ENCODE results near the gene ABCC6.

ABCC6 gene

DNA sequence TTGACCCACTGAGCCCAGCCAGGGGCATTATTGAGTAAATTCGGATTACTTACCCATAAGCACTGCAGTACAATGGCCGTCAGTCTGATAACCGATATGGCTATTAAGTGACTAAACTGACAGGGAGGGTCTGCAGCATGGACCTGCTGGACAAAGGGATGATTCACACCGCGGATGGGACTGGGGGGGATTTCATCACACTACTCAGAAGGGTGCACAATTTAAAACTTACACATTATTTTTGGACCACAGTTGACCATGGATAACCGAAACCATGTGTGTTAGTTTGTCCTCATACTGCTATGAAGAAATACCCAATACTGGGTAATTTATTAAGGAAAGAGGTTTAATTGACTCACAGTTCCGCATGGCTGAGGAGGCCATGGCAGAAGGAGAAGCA is 106.5 kb downstream of the ABCC6 start:
- TF ChIP-seq, protein P1, sequence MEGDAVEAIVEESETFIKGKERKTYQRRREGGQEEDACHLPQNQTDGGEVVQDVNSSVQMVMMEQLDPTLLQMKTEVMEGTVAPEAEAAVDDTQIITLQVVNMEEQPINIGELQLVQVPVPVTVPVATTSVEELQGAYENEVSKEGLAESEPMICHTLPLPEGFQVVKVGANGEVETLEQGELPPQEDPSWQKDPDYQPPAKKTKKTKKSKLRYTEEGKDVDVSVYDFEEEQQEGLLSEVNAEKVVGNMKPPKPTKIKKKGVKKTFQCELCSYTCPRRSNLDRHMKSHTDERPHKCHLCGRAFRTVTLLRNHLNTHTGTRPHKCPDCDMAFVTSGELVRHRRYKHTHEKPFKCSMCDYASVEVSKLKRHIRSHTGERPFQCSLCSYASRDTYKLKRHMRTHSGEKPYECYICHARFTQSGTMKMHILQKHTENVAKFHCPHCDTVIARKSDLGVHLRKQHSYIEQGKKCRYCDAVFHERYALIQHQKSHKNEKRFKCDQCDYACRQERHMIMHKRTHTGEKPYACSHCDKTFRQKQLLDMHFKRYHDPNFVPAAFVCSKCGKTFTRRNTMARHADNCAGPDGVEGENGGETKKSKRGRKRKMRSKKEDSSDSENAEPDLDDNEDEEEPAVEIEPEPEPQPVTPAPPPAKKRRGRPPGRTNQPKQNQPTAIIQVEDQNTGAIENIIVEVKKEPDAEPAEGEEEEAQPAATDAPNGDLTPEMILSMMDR (IDR thresholded peaks at IDR 0.05): no peak

DNA sequence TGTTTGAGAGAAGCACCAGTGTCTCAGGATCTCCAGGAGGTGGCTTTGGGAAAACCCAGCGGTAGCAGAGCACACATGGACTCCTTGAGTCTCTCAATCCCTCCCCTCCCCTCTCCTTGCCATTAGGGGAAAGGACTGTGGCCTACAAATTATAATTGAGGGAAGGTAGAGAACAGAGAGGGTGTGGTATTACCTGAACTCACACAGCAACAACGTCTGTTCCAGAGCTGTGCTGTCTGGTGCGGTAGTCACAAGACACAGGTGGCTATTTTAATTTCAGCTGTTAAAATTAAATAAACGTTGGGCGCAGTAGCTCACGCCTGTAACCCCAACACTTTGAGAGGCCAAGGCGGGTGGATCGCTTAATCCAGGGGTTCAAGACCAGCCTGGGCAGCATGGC is 110.2 kb downstream of the ABCC6 start:
- TF ChIP-seq, protein P1 (IDR thresholded peaks at IDR 0.05): no peak

DNA sequence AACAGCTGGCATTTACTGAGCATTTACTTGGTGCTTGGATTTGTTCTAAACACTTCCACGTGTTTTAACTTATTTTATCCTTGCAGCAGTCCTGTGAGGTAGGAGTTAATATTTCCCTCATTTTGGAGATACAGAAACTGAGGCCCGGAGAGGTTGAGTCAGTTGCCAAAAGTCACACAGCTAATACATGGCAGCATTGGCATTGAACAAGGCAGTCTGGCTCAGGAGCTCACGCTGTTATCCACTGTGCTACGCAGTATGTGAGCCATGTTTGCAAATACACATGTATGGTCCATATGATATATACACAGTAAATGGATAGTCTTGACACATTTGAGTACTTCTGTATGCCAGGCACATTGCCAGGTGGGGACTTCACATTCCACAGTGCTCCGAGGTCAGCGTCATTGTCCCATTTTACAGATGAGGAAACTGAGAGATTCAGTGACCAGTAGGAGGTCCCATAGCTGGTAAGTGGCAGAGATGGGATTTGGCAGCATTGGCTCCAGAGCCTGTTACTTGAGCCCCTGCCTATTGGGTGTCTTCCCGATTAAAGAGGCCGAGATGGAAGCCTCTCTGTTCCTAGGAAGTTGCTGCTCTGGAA is 110.7 kb downstream of the ABCC6 start:
- TF ChIP-seq, protein P1 (IDR thresholded peaks at IDR 0.05): no peak

DNA sequence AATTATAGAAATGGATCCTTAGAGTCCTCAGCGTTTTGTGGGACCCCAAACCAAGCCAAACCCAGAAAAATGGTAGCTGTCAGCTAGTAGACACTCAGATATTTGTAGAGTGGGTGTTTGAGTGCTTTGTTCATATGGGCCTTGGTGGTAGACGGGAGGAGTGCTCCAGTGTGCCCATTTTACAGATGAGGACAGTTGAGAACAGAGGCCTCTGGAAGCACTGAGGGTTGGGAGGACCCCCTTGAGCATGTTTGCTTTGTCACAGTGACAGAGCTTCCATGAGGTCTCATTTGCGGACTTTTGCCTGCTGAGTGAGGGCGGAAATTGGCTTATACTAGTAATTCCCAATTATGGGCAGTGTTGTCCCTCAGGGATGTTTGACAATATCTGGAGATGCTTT is 111.7 kb downstream of the ABCC6 start:
- TF ChIP-seq, protein P1 (IDR thresholded peaks at IDR 0.05): no peak

DNA sequence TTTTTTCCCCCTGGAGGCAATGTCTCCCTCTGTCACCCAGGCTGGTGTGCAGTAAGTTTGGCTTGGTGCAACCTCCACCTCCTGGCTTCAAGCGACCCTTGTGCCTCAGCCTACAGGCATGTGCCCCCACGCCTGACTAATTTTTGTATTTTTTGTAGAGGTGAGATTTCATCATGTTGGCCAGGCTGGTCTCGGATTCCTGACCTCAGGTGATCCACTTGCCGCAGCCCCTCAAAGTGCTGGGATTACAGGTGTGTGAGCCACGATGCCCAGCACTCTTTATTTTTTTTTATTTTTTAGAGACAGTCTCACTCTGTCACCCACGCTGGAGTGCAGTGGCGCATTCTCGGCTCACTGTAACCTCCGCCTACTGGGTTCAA is 113.2 kb downstream of the ABCC6 start:
- TF ChIP-seq, protein P1 (IDR thresholded peaks at IDR 0.05): no peak

DNA sequence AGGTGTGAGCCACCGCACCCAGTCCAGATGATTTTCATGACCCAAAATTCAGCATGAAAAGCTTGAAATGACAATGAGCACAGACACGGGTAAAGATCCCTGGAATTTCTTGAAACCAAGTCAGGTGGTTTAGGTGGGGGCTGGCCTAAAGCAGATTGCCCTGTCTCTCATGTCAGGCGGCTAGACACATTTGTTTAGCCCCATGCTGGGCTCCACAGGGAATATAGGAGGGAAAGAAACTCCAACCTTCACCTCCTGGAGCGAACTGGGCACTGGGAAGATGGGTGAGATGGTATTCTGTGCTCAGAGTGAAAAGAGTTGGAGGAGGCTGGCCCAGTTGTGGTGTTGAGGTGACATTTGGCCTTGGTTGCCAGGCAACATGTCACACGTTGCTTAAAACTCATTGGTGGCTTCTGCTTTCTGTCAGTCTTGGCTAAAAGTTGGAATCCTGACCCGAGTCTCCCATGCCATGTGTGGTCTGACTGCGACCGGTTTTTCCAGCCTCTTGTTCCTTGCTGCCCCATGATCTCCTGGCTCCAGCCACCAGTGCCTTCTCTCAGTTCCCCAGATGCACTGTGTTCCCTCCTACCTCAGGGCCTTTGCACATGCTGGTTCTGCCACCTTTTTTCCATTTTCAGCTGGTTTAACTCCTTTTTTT is 113.7 kb downstream of the ABCC6 start:
- TF ChIP-seq, protein P1 (IDR thresholded peaks at IDR 0.05): no peak

DNA sequence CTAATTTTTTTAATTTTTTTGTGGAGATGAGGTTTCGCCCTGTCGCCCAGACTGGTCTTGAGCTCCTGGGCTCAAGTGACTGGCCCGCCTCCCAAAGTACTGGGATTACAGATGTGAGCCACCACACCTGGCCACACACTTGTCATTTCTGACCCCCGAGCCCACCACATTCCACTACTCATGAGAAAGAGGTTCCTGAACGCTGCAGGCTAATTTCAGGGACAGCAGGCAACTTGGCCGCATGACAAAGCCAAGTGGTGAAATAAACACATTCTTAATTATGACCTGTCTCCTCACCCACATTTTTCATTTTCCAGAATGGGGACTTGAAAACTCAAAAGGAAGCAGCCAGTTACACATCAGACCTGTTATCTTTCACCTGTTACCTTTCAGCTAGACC is 114.5 kb downstream of the ABCC6 start:
- TF ChIP-seq, protein P1 (IDR thresholded peaks at IDR 0.05): no peak

All from LNCAP (cell line).